NCI-H510A treated with DMSO at 0.1 percent for 48 hours (cell line): Measurements from ENCODE around the gene LETMD1.

Experiments
- DNase-seq: peaks from one replicate; lab custom pipeline; 2025; lab: John Stamatoyannopoulos, UW

The LETMD1 gene

GRCh38 chr12:51025836-51026638 is 22.1 kb upstream of the LETMD1 start, which contains the start of gene SLC11A2:
Gene SLC11A2, minus strand, starts transcription at chr12:51026384. Its CDS starts 15,656 bp downstream, at chr12:51010728.
- DNase-seq: peak; percentile 87

- no peak for DNase-seq
These were observed 20.7 kb upstream of the LETMD1 start for GRCh38 chr12:51027342-51027835.

GRCh38 chr12:51028126-51028812 is 19.9 kb upstream of the LETMD1 start:
- peak; percentile 68 for DNase-seq

GRCh38 chr12:51028813-51029150 is 19.3 kb upstream of the LETMD1 start:
- DNase-seq: no peak

- no peak for DNase-seq
These were observed 15.1 kb upstream of the LETMD1 start for GRCh38 chr12:51033048-51033447.

GRCh38 chr12:51033457-51034089 is 14.6 kb upstream of the LETMD1 start:
- no peak for DNase-seq

GRCh38 chr12:51036279-51036678 is 11.8 kb upstream of the LETMD1 start:
- no peak for DNase-seq

GRCh38 chr12:51048661-51049251 is 629 bp downstream of the LETMD1 start:
- DNase-seq: no peak

GRCh38 chr12:51049525-51049924 is 1.4 kb downstream of the LETMD1 start:
- no peak for DNase-seq

GRCh38 chr12:51051787-51052186 is 3.7 kb downstream of the LETMD1 start:
- no peak for DNase-seq

GRCh38 chr12:51055060-51055459 is 6.9 kb downstream of the LETMD1 start:
- DNase-seq: no peak

- DNase-seq: no peak
These were observed 8.1 kb downstream of the LETMD1 start for GRCh38 chr12:51056242-51056641.

GRCh38 chr12:51059086-51059485 is 11.0 kb downstream of the LETMD1 start:
- no peak for DNase-seq

- no peak for DNase-seq
These were observed 14.7 kb downstream of the LETMD1 start for GRCh38 chr12:51062631-51063397.

GRCh38 chr12:51065530-51065929 is 17.4 kb downstream of the LETMD1 start:
- no peak for DNase-seq

GRCh38 chr12:51067229-51067628 is 19.1 kb downstream of the LETMD1 start:
- DNase-seq: no peak

- no peak for DNase-seq
These were observed 19.6 kb downstream of the LETMD1 start for GRCh38 chr12:51067771-51068170.

- DNase-seq: no peak
These were observed 21.9 kb downstream of the LETMD1 start for GRCh38 chr12:51070004-51070403.

- no peak for DNase-seq
These were observed 23.5 kb downstream of the LETMD1 start for GRCh38 chr12:51071663-51072062.

GRCh38 chr12:51075390-51075789 is 27.3 kb downstream of the LETMD1 start:
- DNase-seq: no peak

- no peak for DNase-seq
These were observed 28.3 kb downstream of the LETMD1 start for GRCh38 chr12:51076236-51076930.
